A549 treated with dexamethasone at 1 μM for 4 hours (cell line): ENCODE data around the gene KCNMB3. TPM values are rescaled to one million over a fixed set of nuclear protein-coding genes. Genes with fewer than 3 reads are reported as not detected.

Experiments
- total RNA-seq: library from RNA; stranded (reverse); fragments of 200-300 nt; extraction: Qiagen RNA extraction; gene quantifications from 5 replicates; pipeline ENCODE4 v1.2.3, GENCODE V29; 2022

Gene KCNMB3
- 0.90 to 1.5 TPM (median 1.3 TPM) in 5 replicates for total RNA-seq

DNA sequence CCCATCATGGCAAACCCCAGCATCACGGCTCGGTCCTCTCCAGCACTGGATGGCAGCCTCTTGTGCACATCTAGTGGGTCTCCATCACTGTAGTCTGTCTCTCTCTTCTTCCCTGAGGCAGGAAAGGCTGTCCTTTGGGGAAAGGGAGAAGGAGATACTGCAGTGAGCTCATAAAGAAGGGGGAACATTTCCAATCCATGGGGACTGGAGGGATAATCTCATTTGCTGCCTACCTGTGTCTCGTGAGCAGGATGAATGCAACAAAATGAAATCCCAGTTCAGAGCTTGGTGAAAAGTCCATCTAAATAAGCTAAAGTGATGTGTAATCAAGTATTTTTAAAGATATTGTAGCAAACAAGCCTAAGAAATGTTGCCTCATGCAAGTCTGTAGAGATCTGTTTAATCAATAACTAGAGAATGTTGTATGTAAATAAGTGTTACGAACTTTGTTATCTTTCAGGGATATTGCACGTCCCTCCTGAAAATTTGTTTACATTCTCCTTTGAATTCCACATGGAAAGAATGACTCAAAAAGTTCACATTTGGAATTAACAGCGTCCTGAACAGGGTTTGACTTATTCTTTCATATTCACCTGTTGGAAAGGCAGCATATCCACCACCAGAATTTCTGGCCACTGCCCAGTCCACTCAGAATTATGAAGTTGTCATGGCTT lies at the start of gene KCNMB3:
TSS of gene KCNMB3 (minus strand) at position 312 of the 674 bp plus-strand sequence. CDS start at position 188, 124 bp downstream.

Other genes starting within 250 kb of the KCNMB3 start
- 5.4 to 9.4 TPM (median 7.8 TPM) in 5 replicates for gene ZMAT3, start 179.3 kb downstream of the KCNMB3 start, total RNA-seq
- gene PIK3CA, start 102.8 kb downstream of the KCNMB3 start, total RNA-seq = 4.6 to 9.3 TPM (median 7.2 TPM) in 5 replicates
- gene ZNF639, start 71.9 kb upstream of the KCNMB3 start, total RNA-seq = 15.0 to 23.5 TPM (median 21.2 TPM) in 5 replicates
- gene MFN1, start 96.6 kb upstream of the KCNMB3 start, total RNA-seq = 16.8 to 21.7 TPM (median 20.8 TPM) in 5 replicates
- 12.0 to 22.0 TPM (median 19.4 TPM) in 5 replicates for gene GNB4, start 200.4 kb upstream of the KCNMB3 start, total RNA-seq